Measurements from ENCODE around the gene SYNJ2.
"Not testable (repeated sequence)": the region's sequence is repeated elsewhere in the genome, so short reads cannot be mapped to it uniquely, and the experiment has no call there.

SYNJ2 gene

DNA sequence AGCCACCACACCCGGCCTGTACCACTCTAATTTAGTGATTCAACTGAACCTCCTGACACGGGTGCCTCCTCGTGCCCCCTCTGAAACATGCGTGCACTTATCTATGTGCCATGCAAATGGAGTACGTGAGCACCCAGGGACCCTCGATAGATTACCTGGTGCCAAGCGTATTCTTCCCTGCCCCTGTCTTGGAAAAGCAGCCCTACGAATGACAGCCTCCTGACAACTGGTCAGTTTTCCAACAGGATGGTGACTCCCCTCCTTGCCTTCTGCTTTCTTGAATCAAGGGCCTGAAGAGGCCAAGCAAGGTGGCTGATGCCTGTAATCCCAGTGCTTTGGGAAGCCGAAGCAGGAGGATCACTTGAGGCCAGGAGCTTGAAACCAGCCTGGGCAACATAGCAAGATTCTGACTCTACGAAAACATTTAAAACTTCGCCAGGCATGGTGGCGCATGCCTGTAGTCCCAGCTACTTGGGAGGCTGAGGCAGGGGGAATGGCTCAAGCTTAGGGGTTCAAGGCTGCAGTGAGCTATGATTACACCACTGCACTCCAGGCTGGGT is 25.4 kb upstream of the SYNJ2 start:
- DNase-seq (ENCODE audit: low spot score) = no peak

DNA sequence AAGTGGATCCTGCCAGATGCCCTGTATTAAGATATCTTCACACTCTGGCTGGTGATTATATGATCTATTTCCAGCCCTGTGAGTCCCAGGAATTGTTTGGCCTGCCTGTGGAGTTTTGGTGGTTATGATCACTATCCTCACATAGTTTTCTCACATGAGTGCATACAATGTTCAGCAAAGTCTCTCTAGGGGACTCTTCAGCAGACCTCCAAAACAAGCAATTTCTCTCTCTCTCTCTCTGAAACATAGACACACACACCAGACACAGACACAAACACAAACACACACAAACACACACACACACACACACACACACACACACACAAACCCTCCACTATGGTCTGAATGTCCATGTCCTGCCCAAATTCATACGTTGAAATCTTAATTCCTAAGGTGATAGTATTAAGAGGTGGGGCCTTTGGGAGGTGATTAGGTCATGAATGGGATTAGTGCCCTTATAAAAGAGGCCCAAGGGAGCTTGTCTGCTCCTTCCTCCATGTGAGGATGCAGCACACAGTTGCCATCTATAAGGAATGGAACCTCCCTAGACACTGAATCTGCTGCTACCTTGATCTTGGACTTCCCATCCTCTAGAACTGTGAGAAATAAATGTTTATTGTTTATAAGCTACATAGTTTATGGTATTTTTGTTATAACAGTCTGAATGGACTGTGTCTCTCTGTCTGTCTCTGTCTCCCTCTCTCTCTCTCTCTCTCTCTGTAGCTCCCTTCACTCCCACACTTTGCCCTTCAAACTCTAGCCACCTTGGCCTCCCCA is 22.0 kb upstream of the SYNJ2 start:
- DNase-seq (ENCODE audit: low spot score) = no peak

DNA sequence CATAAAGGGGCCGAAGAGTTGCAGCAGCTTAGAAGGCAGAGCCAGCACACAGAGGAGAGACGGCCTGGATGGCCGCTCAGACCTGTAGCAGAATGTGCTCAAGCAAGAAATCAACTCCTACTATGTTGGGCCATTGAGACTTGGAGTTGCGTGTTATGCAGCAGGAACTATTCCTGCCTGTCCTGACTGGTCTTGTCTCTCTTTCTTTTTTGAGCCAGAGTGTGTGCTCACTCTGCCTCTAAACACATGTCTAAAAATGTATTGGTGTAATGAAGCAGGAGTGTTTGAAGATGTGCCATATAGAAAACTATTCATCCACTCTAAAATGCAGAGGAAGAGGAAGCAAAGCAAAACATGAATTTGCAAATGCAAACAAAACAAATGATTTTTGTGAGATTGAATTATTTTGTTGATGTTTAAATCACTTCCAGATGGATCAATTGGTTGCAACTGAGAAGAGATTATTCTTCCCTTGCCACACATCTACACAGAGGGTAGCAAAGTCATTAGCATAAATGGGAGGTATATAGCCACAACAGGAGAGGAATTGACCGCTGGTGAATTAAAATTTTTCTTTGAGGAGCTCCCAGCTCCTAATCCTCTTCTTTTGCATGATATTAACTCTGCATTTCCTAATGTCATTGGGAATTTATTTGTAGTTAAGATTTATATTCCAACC is 20.4 kb upstream of the SYNJ2 start:
- no peak for DNase-seq (ENCODE audit: low spot score)

DNA sequence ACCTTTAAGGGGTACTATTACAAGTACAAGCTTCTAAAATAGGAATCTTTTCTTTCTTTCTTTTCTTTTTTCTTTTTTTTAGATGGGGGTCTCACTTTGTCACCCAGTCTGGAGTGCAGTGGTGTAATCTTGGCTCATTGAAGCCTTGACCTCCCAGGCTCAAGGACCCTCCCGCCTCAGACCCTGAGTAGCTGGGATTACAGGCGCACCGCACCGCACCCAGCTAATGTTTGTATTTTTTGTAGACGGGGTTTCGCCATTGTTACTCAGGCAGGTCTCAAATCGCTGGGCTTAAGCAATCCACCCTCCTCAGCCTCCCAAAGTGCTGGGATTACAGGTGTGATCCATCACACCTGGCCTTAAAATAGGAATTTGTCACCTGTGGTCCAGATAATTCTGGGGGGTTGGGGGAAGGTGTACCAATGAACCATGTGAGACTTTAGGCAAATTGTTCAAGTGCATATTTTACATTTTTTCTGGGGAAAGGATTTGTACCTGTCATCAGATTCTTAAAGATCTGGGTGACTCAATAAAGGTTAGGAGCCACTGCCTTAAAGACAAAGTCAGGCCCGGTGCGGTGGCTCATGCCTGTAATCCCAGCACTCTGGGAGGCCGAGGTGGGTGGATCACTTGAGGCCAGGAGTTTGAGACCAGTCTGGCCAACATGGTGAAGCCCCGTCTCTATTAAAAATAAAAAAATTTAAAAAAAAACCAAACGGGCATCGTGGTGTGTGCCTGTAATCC is 19.7 kb upstream of the SYNJ2 start:
- DNase-seq (ENCODE audit: low spot score) = no peak

DNA sequence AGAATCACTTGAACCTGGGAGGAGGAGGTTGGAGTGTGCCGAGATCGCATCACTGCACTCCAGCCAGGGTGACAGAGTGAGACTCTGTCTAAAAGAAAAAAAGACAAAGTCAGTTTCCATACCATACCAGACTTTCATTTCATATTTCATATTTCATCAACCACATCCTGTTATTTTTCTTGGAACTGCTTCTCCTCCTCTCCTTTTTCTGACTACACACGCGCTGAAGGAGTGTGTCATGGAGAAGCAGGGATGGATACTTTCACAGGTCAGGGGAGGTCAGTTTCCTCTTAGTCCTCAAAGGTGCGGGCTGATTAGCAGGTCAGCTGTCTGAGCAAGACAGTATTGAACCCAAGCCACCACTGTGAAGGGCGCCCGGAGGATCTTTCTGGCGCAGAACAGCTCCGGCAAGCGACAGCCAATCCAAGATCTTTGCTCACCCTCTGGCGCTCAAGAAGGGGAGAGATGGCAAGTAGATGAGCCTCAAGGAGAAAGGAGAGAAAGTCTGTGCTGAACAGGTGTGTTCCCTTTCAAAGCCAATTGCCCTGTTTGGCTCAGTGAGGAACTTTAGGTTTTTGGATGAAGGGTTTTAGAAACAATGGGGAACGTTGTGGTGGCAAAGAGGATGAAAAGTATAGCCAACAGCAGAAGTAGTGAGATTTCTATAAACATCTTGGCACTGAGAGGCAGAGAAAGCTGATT is 18.9 kb upstream of the SYNJ2 start:
- no peak for DNase-seq (ENCODE audit: low spot score)

DNA sequence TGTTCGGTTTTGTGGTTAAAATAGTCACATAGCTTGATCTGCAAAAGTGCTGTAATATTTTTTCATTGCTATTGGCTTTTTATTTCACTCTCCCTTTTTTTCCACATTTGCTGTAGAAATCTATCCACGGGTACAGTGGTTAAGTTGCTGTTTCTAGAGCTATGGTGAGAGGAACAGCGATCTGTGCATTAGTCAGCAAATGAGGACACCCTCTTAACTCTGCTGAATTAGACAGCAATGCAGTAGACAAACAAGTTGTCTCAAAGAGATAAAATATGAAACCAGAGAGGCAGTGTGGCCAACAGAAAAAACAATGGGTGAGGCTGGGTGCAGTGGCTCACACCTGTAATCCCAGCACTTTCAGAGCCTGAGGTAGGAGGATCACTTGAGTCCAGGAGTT is 17.6 kb upstream of the SYNJ2 start:
- DNase-seq (ENCODE audit: low spot score) = no peak

DNA sequence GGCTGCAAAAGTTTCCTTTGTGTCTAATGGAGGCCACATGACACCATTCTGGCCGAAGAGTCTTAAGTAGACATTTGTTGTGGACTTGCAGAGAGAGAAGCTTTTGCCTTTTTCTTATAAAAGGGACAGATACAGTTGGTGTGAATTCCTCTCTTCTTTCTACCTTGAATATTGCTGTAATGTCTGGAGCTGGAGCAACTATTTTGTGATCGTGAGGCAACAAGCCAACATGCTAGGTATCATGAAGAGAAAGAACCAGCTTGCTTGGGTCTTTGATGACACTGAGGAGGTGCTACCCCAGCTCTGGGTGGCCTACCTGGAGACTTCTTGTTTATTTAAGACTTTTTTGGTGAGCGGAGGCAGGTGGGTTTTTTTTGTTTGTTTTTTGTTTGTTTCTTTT is 16.3 kb upstream of the SYNJ2 start:
- no peak for DNase-seq (ENCODE audit: low spot score)

DNA sequence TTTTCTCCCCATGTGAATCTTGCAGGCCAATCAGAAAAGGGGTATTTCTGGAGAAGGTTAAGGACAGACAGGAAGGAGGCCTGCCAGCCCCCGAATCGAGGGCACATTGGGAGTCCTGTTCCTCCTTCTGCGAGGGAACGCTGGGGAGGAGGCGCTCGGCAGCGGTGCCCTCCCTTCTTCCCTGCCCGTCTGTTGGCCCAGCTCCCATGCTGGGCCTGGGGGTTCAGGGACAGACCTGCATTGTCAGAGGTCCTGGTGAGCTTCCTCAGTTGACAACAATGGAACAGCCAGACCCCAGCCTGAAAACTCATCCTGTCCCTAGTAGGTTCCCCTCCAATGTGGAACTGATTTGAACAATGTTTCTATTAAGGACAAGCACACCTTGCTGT is 15.1 kb upstream of the SYNJ2 start:
- no peak for DNase-seq (ENCODE audit: low spot score)

DNA sequence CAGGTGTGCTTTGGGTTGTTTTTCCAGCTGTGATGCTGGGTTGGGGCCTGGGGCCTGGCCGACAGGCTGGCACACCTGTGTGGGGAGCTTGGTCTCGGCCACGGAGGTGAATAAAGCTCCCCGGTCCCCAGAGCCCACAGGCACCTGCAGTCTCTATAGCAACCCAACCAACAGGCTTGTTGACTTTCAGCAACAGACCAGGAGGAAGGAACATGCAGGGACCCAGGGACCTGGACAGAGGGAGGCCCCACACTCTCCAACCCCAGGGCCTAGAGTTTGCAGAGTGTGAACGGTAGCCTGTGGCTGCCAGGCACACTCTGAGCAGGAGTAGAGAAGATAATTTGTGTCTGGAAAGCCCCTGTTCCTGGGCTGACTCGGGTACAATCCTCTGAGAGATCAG is 14.6 kb upstream of the SYNJ2 start:
- no peak for DNase-seq (ENCODE audit: low spot score)

DNA sequence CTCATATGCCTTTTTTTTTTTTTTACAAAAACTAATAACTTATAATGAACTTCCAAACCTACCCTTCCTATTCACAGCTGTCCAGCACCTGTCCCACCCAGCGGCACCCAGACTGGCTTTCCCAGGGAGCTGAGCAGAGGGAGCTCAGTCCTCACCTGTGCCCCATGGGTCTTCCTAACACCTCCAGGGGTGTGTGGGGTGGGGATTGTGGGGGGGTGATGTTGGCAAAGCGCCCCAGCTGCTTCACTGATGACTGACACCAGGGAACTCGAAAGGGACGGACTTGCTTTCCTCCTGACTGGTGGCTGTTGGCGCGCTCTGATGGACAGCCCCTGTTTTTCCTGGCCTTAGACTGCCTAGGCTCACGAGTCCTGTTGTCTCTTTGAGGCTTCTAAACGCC is 14.2 kb upstream of the SYNJ2 start:
- DNase-seq (ENCODE audit: low spot score) = no peak

DNA sequence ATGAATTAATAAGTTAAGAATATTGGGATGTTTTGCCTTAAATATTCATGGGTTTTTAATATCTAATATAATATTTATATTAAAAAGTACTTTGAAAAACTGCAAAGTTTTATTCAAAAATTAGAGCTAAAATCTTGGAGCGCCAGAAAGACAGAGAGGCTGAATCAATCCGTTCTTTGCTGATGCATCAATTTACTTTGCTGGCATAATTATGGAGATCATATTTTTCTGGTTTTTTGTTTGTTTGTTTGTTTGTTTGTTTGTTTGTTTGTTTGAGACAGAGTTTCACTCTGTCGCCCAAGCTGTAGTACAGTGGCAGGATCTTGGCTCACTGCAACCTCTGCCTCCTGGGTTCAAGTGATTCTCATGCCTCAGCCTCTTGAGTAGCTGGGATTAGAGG is 9.5 kb upstream of the SYNJ2 start:
- DNase-seq (ENCODE audit: low spot score) = not testable (repeated sequence)

DNA sequence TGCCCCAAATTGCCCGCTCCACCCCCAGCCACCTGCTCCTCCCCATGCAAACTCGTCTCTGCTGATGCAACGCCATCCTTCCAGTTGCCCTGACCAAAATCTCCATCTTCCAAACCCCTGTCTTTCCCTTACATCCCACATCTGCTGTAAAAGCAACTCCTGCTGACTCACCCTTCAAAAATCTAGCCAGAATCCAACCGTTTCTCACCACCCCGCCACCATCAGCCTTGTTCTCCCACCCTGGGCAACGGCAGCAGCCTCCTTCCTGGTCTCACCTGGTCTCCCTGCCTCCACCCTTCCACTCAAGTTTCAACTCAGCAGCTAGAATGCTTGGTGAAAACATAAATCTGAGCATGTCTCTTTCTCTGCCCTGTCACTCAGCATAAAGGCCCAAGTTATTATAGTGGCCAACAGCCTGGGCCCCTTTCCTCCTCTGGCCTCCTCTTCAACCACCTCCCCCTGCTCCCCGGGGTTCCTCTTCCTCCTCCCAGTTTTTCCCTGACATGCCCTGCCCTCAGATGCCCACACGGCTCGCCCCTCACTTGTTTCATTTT is 7.2 kb upstream of the SYNJ2 start:
- DNase-seq (ENCODE audit: low spot score) = no peak

DNA sequence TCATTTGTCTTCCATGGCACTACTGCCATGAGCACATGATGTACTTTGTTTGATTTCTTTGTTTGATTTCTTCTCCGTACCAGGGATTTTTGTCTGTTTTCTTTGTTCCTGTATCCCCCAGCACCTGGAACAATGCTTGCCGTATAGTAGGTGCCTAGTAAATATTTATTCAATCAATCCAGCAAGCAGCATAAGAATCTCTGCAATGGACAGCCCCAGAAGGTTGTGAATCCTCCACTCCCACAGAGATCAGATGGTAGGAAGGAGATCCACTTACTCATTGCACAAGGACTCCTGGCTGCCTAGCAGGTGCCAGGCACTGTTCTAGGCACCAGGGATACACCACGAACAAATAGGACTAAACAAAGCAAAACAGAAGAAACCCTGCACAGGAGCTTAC is 6.7 kb upstream of the SYNJ2 start:
- DNase-seq (ENCODE audit: low spot score) = no peak

DNA sequence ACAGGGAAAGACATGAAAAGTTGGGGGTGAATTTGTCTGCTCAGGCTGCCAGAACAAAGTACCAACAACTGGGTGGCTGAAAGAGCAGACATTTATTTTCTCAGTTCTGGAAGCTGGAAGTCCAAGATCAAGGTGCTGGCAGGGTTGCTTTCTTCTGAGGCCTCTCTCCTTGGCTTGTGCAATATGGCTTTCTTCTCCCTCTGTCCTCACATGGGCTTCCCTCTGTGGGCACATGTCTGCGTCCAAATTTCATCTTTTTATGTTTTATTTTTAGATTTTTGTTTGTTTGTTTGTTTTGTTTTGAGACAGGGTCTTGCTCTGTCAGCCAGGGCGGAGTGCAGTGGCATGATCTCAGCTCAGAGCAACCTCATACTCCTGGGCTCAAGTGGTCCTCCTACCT is 6.2 kb upstream of the SYNJ2 start:
- DNase-seq (ENCODE audit: low spot score) = no peak

DNA sequence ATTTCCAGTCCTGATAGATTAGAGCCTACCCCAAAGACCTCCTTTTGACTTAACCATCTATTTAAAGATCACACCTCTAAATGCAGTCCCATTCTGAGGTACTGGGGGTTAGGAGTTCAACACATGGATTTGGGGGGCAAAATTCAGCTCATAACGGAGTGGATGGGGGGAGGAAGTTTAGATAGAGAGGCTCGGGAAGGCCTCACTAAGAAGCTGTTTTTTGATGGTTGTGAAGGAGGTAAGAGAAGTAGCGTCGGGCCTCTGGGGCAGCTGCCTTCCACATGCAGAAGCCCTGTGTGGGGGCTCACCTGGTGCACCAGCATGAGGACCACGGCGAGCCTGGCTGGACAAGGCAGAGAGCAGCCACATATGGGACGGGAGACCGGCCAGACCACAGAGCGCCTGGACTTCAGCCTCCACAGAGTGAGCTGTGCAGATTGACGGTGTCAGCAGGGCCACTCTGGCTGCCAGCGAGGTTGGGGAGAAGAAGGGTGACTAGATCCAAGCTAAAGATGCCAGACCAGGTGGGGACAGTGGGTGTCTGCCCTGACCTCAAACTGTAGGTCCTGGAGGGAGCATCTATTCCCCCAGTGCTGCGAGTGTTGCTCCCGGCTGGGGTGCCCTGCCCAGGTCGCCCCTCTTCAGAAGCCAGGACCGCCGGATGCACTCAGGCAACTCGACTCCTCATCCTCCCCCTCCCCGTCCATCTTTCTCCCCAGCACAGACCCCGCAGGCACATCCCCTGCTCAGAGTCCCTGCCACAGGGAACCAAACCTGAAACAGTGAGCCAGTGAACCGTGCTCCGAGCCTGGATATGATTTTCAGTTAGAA is 5.1 kb upstream of the SYNJ2 start:
- no peak for DNase-seq (ENCODE audit: low spot score)

DNA sequence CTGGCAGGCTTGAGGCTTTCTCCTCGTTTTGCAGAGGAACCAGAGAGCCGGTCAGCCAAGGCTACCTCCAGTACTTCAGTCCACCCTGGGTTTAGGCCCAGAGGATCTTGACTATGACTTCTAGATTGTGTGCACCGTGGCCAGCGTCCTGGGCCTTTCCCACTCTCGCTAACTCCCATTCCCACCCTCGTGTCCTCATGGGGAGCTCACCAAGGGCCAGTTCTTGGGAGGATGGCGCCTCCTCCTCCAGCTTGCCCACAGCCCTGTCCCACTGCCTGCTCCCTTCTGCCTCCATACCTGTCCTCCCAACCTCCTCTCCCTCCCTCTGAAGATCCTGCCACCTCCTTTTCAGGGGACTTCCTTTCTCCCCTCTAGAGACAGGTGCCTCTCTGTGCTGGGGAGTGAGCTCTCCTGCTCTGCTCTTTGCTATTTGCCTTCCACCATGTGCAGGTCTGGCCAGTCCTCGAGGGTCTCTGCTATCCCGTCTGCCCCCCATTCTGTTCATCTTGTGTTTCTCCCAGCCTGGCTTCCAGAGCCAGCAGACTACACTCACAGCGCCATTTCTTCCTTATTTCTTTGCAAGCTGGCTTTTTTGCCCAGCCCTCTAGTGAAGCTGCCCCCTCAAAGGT is 4.4 kb upstream of the SYNJ2 start:
- no peak for DNase-seq (ENCODE audit: low spot score)

DNA sequence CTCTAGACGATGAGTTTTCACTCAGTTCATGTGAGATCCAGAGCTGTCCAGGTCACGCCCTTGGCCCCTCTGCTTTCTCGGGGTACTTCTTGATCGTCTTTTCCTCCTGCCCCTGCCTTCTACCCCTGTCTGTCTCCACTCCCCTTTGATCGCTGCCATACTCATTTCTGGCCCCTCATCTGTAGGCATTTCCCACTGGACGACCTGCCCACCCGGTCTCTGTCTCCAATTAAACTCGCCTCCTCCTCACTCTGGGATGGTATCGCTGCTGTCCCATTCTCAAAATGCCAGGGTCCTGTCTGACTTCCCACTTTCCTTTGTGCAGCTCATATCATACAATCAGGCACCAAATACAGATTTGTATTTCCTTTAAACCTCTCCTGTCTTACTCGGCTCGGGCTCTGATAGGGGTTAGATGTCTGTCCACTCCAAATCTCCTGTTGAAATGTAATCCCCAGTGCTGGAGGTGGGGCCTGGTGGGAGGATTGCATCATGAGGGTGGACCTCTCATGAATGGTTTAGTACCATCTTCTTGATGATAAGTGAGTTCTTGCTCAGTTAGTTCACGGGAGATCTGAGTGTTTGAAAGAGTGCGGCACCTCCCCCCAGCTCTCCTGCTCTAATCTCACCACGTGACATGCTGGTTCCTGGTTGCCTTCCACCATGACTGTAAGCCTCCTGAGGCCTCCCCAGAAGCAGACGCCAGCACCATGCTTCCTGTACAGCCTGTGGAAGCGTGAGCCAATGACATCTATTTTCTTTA is 3.5 kb upstream of the SYNJ2 start:
- no peak for DNase-seq (ENCODE audit: low spot score)

DNA sequence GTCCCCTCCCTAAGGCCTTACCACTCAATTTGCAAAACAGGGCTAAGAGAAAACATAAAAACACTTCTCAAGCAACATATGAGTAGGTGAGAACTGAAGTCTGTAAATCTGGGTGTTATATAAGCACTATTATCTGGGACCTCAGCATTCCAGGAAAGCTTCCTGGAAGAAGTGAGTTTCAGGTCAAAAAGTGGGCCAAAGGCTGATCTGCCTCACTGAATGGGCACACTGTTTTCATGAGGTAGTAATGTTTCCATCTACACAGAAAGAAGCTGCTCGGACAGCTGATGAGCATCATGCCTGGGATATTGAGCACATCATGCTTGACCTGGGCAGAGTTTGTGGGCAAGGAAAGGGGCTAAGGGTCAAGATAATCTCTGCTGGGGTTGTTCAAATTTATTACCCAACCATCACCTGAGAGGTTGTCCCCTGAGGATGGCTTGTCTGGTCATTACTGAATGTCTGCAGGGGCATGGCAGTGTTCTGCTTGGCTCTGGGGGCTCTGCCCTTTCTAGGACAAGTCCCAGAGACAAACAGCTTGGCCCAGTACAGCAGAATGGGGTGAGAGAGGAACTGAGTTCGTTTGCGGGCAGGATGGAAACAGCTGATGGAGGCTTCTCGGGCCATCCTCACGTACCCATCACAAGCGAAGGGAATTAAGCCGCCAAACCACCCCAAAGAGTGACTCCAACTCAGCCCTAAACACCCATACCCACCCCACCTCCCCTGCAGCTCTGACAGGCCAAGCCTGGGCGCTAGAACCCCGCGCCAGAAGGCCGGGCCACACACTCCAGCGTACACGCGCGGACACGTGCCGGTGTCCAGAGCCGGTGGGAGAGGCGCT is 1.2 kb upstream of the SYNJ2 start:
- no peak for DNase-seq (ENCODE audit: low spot score)

DNA sequence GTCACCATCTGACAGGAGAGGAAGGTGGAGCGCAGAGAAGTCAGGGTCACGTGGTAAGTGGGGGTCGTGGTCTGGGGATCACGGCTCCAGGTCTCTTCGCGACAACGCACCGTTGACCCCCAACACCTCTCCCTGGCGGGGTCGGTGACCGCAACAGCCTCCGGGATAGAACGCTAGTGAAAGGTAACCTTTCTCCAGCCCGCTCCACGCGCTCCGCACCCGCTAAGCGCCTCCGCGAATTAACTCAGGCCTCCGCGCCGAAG is 600 bp upstream of the SYNJ2 start:
- DNase-seq (ENCODE audit: low spot score) = no peak

All from hematopoietic multipotent progenitor cell treated with erythropoietin and hydrocortisone succinate and interleukin-3 and kit ligand, for 15 days (in vitro differentiated cells).